ENCODE measurements around the gene TEX10.

- TF ChIP-seq POLR2A (IDR thresholded peaks at IDR 0.05): no peak
- no peak for TF ChIP-seq CTCF (IDR thresholded peaks at IDR 0.05)
- no peak for TF ChIP-seq POLR2AphosphoS5 (IDR thresholded peaks at IDR 0.05; ENCODE audit: insufficient read depth in 1 of 2, low read depth in 1 of 2)
Observed at GRCh38 chr9:100315561-100315960, 37.2 kb downstream of the TEX10 start.
